ENCODE measurements around the gene HTT.

- TF ChIP-seq CTCF (conservative IDR thresholded peaks at IDR 0.05; ENCODE audit: low read length) = no peak
- no peak for TF ChIP-seq EZH2phosphoT487 (IDR thresholded peaks at IDR 0.05; ENCODE audit: borderline replicate concordance)
Measured at GRCh38 chr4:3247399-3248177, 173.1 kb downstream of the HTT start.

Measured in Loucy (cell line).